PC-3 (cell line): ENCODE measurements around the gene PSORS1C1. TPM values are rescaled to one million over a fixed set of nuclear protein-coding genes. Genes with fewer than 3 reads are reported as not detected.

Experiments used
- ATAC-seq: fragments of 200-7000 bp; cut with Tn5 transposase; 2 replicates; pipeline ENCODE4 v1.9.1; 2020; ENCODE audit warnings: mild to moderate bottlenecking, moderate library complexity
- BruUV-seq: library from RNA; stranded (reverse); fragments of 400-500 nt; replicated peaks from 2 replicates; lab custom pipeline; 2021; lab: Mats Ljungman, UMichigan
- CTCF ChIA-PET: fragments of 300-600 bp; sonication (Branson Sonifier 250); formaldehyde crosslinking; loops from one replicate; lab custom pipeline; 2022; ENCODE audit warnings: antibody characterized with exemption; lab: Charles Lee
- POLR2A ChIA-PET: fragments of 300-600 bp; sonication (Branson Sonifier 250); formaldehyde crosslinking; loops from one replicate; lab custom pipeline; 2022; ENCODE audit warnings: antibody characterized with exemption; ENCODE audit not compliant: unreplicated experiment; lab: Charles Lee
- DNase-seq: peaks from one replicate; pipeline ENCODE4 v3.0.0-alpha.2; 2015
- H2AFZ ChIP-seq: fragments of 300-600 bp; sonication (generic); 2 replicates; pipeline ENCODE4 v1.6.0; 2016; ENCODE audit warnings: antibody characterized with exemption, low read length
- H3F3A ChIP-seq: fragments of 300-600 bp; sonication (generic); one replicate; pipeline ENCODE4 v1.6.0; 2017; ENCODE audit warnings: antibody characterized with exemption, low read length, control low read depth, mild to moderate bottlenecking; ENCODE audit not compliant: unreplicated experiment
- H3K27ac ChIP-seq: fragments of 300-600 bp; sonication (generic); 2 replicates; pipeline ENCODE4 v1.5.1; 2016; ENCODE audit warnings: mild to moderate bottlenecking, low read length
- H3K27me3 ChIP-seq: fragments of 300-600 bp; sonication (generic); 2 replicates; pipeline ENCODE4 v1.6.1; 2016; ENCODE audit warnings: low read length, mixed read lengths
- H3K36me3 ChIP-seq: fragments of 300-600 bp; sonication (generic); 2 replicates; pipeline ENCODE4 v1.6.1; 2016; ENCODE audit warnings: low read depth, mixed run types, low read length, mixed read lengths
- H3K4me1 ChIP-seq: fragments of 300-600 bp; sonication (generic); 2 replicates; pipeline ENCODE4 v1.5.1; 2016; ENCODE audit warnings: low read length; ENCODE audit not compliant: insufficient read depth
- H3K4me2 ChIP-seq: fragments of 300-600 bp; sonication (generic); 2 replicates; pipeline ENCODE4 v1.6.0; 2016; ENCODE audit warnings: low read length
- H3K4me3 ChIP-seq: fragments of 300-600 bp; sonication (generic); 2 replicates; pipeline ENCODE4 v1.5.1; 2016; ENCODE audit warnings: mild to moderate bottlenecking, low read length, mixed read lengths
- H3K79me2 ChIP-seq: fragments of 300-600 bp; sonication (generic); 2 replicates; pipeline ENCODE4 v1.6.1; 2017; ENCODE audit warnings: low read length, mixed read lengths
- H3K9ac ChIP-seq: fragments of 300-600 bp; sonication (generic); 2 replicates; pipeline ENCODE4 v1.6.0; 2016; ENCODE audit warnings: mild to moderate bottlenecking, low read length
- H3K9me2 ChIP-seq: fragments of 300-600 bp; sonication (generic); replicated peaks from 2 replicates; pipeline ENCODE4 v1.6.1; 2016; ENCODE audit warnings: mixed run types, low read length, mixed read lengths
- H3K9me3 ChIP-seq: fragments of 300-600 bp; sonication (generic); 2 replicates; pipeline ENCODE4 v1.6.1; 2016; ENCODE audit warnings: low read length, mixed read lengths
- H4K20me1 ChIP-seq: fragments of 300-600 bp; sonication (generic); 2 replicates; pipeline ENCODE4 v1.6.1; 2016; ENCODE audit warnings: low read length, mixed read lengths
- CTCF ChIP-seq: fragments of 300-600 bp; sonication (generic); conservative IDR thresholded peaks from 2 replicates; pipeline ENCODE4 v1.5.1; 2017; ENCODE audit warnings: antibody characterized with exemption, low read depth, mild to moderate bottlenecking, low read length
- EZH2 ChIP-seq: fragments of 300-600 bp; sonication (generic); IDR thresholded peaks from one replicate; pipeline ENCODE4 v1.6.1; 2017; ENCODE audit warnings: antibody characterized with exemption, mild to moderate bottlenecking, low read length; ENCODE audit not compliant: unreplicated experiment
- EZH2phosphoT487 ChIP-seq: fragments of 300-600 bp; sonication (generic); IDR thresholded peaks from 2 replicates; pipeline ENCODE4 v1.6.1; 2018; ENCODE audit warnings: mild to moderate bottlenecking, antibody characterized with exemption, low read length, borderline replicate concordance
- intact Hi-C: fragments of 100-400 bp; cut with micrococcal nuclease; formaldehyde crosslinking; loops from 2 replicates; pipeline ENCODE4 v1.9.0; 2023
- total RNA-seq: library from RNA; depleted of rRNA; stranded (reverse); fragments of >200 nt; gene quantifications from 2 replicates; pipeline ENCODE4 v1.2.3, GENCODE V29; 2014

Gene PSORS1C1
- total RNA-seq, 1 experiment from 2014 or later, result 2.0 TPM

DNA sequence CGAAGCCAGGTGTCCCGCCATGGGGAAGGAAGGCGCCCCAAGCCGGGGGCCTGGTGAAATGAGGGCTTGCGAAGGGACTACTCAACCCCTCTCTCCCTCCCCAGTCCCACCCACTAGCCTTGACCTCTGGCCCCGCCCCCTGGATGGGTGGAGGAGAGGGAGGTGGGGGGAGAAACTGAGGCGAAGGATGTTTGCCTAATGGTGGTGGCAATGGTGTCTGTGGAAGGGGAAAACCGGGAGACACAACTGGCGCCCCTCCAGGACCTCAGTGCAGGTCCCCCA is 55.9 kb downstream of the PSORS1C1 start, which contains the start of gene POU5F1:
Gene POU5F1 (minus strand): TSS at position 83 of the 282 bp plus-strand sequence. CDS start 62 bp downstream, at position 21.
- no peak for DNase-seq
- ChIA-PET CTCF (no interaction called here), POLR2A (no interaction called here)
- Histone ChIP-seq H3K4me3 (no peak within 1 kb of the TSS), H3K9me2 (no peaks in the 10 kb centered on the region), H3K36me3 (no peaks in the 10 kb centered on the region), H3K27ac (no peak within 1 kb of the TSS), H3F3A (no peaks in the 10 kb centered on the region), H2AFZ (no peak within 1 kb of the TSS), H3K4me1 (peaks cover 5% of the 10 kb centered on the region), H3K9me3 (no peaks in the 10 kb centered on the region), H3K4me2 (no peak within 1 kb of the TSS), H4K20me1 (no peaks in the 10 kb centered on the region), H3K9ac (no peak within 1 kb of the TSS), H3K79me2 (no peaks in the 10 kb centered on the region), H3K27me3 (no peaks in the 10 kb centered on the region)
- BruUV-seq, result no TSS peak
- ATAC-seq, result no peak
- intact Hi-C loops, result no loop called here
- TF ChIP-seq EZH2 (no peak), CTCF (no peak), EZH2phosphoT487 (no peak)

GRCh38 chr6:31170987-31171671 is 56.5 kb downstream of the PSORS1C1 start:
- H3K9me3 ChIP-seq, result no peaks in the 10 kb centered on the region
- no peak overlapping the region for H3K27ac ChIP-seq
- no peak overlapping the region for H3K9ac ChIP-seq
- H2AFZ ChIP-seq, result no peak overlapping the region
- H3K4me1 ChIP-seq, result peaks cover 5% of the 10 kb centered on the region
- POLR2A ChIA-PET, result no interaction called here
- intact Hi-C loops, result no loop called here
- no peaks in the 10 kb centered on the region for H3K36me3 ChIP-seq
- ATAC-seq, result no peak
- H3K4me2 ChIP-seq, result no peak overlapping the region
- no peaks in the 10 kb centered on the region for H3K79me2 ChIP-seq
- no peaks in the 10 kb centered on the region for H3F3A ChIP-seq
- CTCF ChIA-PET, result no interaction called here
- no peaks in the 10 kb centered on the region for H4K20me1 ChIP-seq
- BruUV-seq, result no TSS peak
- H3K9me2 ChIP-seq, result no peaks in the 10 kb centered on the region
- no peak for TF ChIP-seq CTCF
- TF ChIP-seq EZH2phosphoT487, result no peak
- no peak for TF ChIP-seq EZH2
- H3K27me3 ChIP-seq, result no peaks in the 10 kb centered on the region
- DNase-seq, result no peak
- H3K4me3 ChIP-seq, result no peak overlapping the region
